IPS-18a (cell line): ENCODE data around the gene APH1B.
"Not testable (repeated sequence)": the region's sequence is repeated elsewhere in the genome, so short reads cannot be mapped to it uniquely, and the experiment has no call there.

Experiments
- H3K27ac ChIP-seq: one replicate; pipeline ENCODE4 v1.5.1; 2013; ENCODE audit warnings: low read length
- H3K27me3 ChIP-seq: one replicate; pipeline ENCODE4 v1.6.1; 2013; ENCODE audit warnings: mild to moderate bottlenecking, low read length; ENCODE audit not compliant: control insufficient read depth, insufficient read depth
- H3K36me3 ChIP-seq: one replicate; pipeline ENCODE4 v1.6.1; 2013; ENCODE audit warnings: low read depth, low read length; ENCODE audit not compliant: control insufficient read depth
- H3K4me1 ChIP-seq: one replicate; pipeline ENCODE4 v1.6.1; 2013; ENCODE audit warnings: low read depth, low read length; ENCODE audit not compliant: control insufficient read depth
- H3K4me3 ChIP-seq: one replicate; pipeline ENCODE4 v1.5.1; 2013; ENCODE audit warnings: low read length
- H3K9ac ChIP-seq: one replicate; pipeline ENCODE4 v1.6.1; 2013; ENCODE audit warnings: mild to moderate bottlenecking, low read length, moderate library complexity
- H3K9me3 ChIP-seq: one replicate; pipeline ENCODE4 v1.6.1; 2013; ENCODE audit warnings: low read depth, low read length; ENCODE audit not compliant: control insufficient read depth

APH1B gene

GRCh38 chr15:63277038-63277892 is at the start of gene APH1B:
TSS of gene APH1B (plus strand) at chr15:63277605. CDS start at chr15:63277624, 19 bp downstream.
- peak within 1 kb of the TSS; percentile 73 for H3K4me3 ChIP-seq
- no peaks in the 10 kb centered on the region for H3K9me3 ChIP-seq
- H3K27ac ChIP-seq, result peak within 1 kb of the TSS; percentile 32
- H3K4me1 ChIP-seq, result no peaks in the 10 kb centered on the region
- peak within 1 kb of the TSS; percentile 69 for H3K9ac ChIP-seq
- no peaks in the 10 kb centered on the region for H3K36me3 ChIP-seq
- H3K27me3 ChIP-seq, result peaks cover 15% of the 10 kb centered on the region

GRCh38 chr15:63227689-63228088 is 49.7 kb upstream of the APH1B start:
- no peak overlapping the region for H3K27ac ChIP-seq
- no peaks in the 10 kb centered on the region for H3K9me3 ChIP-seq
- no peaks in the 10 kb centered on the region for H3K27me3 ChIP-seq
- H3K4me3 ChIP-seq, result no peak overlapping the region
- no peaks in the 10 kb centered on the region for H3K36me3 ChIP-seq
- no peak overlapping the region for H3K9ac ChIP-seq
- no peaks in the 10 kb centered on the region for H3K4me1 ChIP-seq

- Histone ChIP-seq H3K27me3 (no peaks in the 10 kb centered on the region), H3K9ac (no peak overlapping the region), H3K4me3 (no peak overlapping the region), H3K36me3 (no peaks in the 10 kb centered on the region), H3K27ac (no peak overlapping the region), H3K4me1 (no peaks in the 10 kb centered on the region), H3K9me3 (no peaks in the 10 kb centered on the region)
Observed at GRCh38 chr15:63231206-63231605, 46.2 kb upstream of the APH1B start.

- Histone ChIP-seq H3K27ac (no peak overlapping the region), H3K9ac (no peak overlapping the region), H3K27me3 (no peaks in the 10 kb centered on the region), H3K4me1 (no peaks in the 10 kb centered on the region), H3K4me3 (no peak overlapping the region), H3K9me3 (no peaks in the 10 kb centered on the region), H3K36me3 (no peaks in the 10 kb centered on the region)
Observed at GRCh38 chr15:63231706-63232105, 45.7 kb upstream of the APH1B start.

DNA sequence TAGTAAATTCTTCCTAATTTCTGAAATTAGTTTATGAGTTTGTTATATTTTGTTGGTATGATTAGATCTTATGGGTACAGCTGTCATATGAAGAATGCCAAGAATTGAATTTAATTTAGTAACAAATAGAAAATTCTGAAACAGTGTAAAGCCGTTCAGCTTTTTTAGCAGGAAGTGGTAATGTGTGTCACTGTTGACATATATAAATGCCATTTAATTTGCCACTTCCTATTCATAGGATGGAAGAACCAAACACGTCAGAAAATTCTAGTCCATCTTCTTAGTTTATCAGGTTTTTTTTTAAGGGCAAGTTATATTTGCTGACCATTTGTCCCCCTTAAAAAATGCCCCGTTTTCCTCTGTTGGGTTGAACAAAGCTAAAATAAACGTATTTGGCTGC is 45.0 kb upstream of the APH1B start:
- no peaks in the 10 kb centered on the region for H3K27me3 ChIP-seq
- no peak overlapping the region for H3K9ac ChIP-seq
- no peaks in the 10 kb centered on the region for H3K4me1 ChIP-seq
- H3K4me3 ChIP-seq, result no peak overlapping the region
- H3K9me3 ChIP-seq, result no peaks in the 10 kb centered on the region
- no peak overlapping the region for H3K27ac ChIP-seq
- H3K36me3 ChIP-seq, result no peaks in the 10 kb centered on the region

DNA sequence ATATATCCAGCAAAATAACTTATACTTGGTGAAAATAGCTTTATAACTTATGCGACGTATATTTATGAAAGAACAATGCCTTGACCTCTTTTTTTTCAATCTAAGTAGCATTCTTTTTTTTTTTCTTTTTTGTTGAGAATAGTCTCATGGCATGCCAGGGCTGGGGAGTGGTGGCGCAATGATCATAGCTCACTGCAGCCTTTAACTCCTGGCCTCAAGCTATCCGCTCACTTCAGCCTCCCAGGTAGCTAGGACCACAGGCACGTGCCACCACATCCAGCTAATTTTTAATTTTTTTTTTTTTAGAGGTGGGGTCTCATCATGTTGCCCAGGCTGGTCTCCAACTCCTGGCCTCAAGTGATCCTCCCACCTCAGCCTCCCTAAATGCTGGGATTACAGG is 44.5 kb upstream of the APH1B start:
- no peaks in the 10 kb centered on the region for H3K4me1 ChIP-seq
- no peak overlapping the region for H3K9ac ChIP-seq
- H3K9me3 ChIP-seq, result no peaks in the 10 kb centered on the region
- no peak overlapping the region for H3K27ac ChIP-seq
- H3K4me3 ChIP-seq, result no peak overlapping the region
- H3K27me3 ChIP-seq, result no peaks in the 10 kb centered on the region
- H3K36me3 ChIP-seq, result no peaks in the 10 kb centered on the region

GRCh38 chr15:63233667-63234423 is 43.6 kb upstream of the APH1B start:
- H3K4me1 ChIP-seq, result no peaks in the 10 kb centered on the region
- no peaks in the 10 kb centered on the region for H3K9me3 ChIP-seq
- no peaks in the 10 kb centered on the region for H3K27me3 ChIP-seq
- H3K36me3 ChIP-seq, result no peaks in the 10 kb centered on the region
- no peak overlapping the region for H3K4me3 ChIP-seq
- no peak overlapping the region for H3K9ac ChIP-seq
- H3K27ac ChIP-seq, result no peak overlapping the region

DNA sequence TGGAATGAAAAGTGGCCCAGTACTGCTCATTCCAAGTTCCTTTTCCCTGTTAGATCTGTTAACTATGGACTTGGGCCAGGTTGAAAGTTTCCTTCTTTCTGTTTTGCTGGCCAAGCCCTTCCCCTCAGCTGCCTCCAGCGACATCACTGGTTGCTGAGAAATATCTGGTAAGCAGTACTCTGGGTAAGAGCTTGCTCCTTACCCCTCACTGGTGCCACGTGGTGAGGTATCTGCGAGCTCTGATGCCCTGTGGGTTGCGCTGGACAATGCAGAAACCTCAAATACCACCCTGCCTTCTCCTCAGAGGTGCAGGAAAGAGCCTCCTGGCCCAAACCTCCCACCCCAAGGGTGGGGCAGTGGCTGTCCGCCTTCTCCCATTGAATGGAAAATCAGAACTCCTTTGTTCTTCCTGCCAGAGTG is 42.9 kb upstream of the APH1B start:
- no peak overlapping the region for H3K27ac ChIP-seq

GRCh38 chr15:63236272-63236671 is 41.1 kb upstream of the APH1B start:
- Histone ChIP-seq H3K36me3 (no peaks in the 10 kb centered on the region), H3K4me1 (no peaks in the 10 kb centered on the region), H3K27ac (no peak overlapping the region), H3K4me3 (no peak overlapping the region), H3K9me3 (no peaks in the 10 kb centered on the region), H3K9ac (no peak overlapping the region), H3K27me3 (no peaks in the 10 kb centered on the region)

More for the DNA sequence above, 42.9 kb upstream of the APH1B start:
- H3K9me3 ChIP-seq, result no peaks in the 10 kb centered on the region
- H3K4me1 ChIP-seq, result no peaks in the 10 kb centered on the region
- no peak overlapping the region for H3K9ac ChIP-seq
- no peaks in the 10 kb centered on the region for H3K27me3 ChIP-seq
- no peaks in the 10 kb centered on the region for H3K36me3 ChIP-seq
- no peak overlapping the region for H3K4me3 ChIP-seq

GRCh38 chr15:63237086-63237485 is 40.3 kb upstream of the APH1B start:
- H3K9me3 ChIP-seq, H3K36me3 ChIP-seq, H3K27ac ChIP-seq, H3K27me3 ChIP-seq, H3K4me3 ChIP-seq, H3K9ac ChIP-seq, H3K4me1 ChIP-seq: not testable (repeated sequence)

DNA sequence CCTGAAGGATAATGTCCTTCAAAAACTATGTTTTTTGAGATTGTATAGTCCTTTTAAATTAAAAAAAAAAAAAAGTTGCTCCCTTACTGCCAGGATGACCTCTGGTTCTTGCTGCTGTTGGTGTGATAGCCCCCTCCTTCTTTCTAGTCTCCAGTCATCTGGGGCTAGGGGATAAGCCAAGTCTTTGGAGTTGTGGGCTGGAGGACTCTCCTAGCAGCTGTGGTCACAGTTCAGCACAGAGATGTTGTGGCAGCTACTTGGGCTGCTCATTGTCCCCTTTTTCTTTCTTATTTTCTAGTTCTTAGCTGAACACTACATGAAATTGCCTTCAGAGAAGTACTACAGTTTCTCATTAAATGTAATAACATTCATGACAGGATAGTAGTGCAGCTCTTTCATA is 39.2 kb upstream of the APH1B start:
- Histone ChIP-seq H3K27me3 (no peaks in the 10 kb centered on the region), H3K9ac (no peak overlapping the region), H3K27ac (no peak overlapping the region), H3K4me1 (no peaks in the 10 kb centered on the region), H3K36me3 (no peaks in the 10 kb centered on the region), H3K9me3 (no peaks in the 10 kb centered on the region), H3K4me3 (no peak overlapping the region)
